GM12874 (cell line): ENCODE data around the gene PRKAG2.

ENCODE experiments used
- CTCF ChIP-seq: IDR thresholded peaks from 2 replicates; pipeline ENCODE4 v1.5.1; 2011; ENCODE audit warnings: low read depth, mild to moderate bottlenecking, control low read depth, low read length, moderate library complexity; ENCODE audit not compliant: insufficient read depth

PRKAG2 gene

DNA sequence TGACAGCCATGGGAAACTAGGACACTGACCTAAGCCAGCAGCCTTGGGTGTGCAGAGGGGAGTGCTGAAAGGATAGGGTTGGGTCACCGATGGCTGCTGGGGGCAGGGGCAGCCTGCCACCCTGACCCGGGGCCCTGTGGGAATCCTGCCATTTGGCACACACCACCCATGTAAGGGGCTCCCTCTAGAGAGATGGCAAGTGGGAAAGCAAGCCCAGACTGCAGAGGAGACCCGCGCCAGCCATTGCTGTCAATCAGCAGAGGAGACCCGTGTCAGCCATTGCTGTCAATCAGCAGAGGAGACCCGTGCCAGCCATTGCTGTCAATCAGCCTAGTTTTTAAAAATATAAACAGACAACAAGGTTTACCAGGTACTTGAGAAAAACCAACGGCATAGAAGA is 27.4 kb upstream of the PRKAG2 start:
- TF ChIP-seq CTCF: no peak

GRCh38 chr7:151903249-151904032 is 26.5 kb upstream of the PRKAG2 start:
- TF ChIP-seq CTCF: no peak

DNA sequence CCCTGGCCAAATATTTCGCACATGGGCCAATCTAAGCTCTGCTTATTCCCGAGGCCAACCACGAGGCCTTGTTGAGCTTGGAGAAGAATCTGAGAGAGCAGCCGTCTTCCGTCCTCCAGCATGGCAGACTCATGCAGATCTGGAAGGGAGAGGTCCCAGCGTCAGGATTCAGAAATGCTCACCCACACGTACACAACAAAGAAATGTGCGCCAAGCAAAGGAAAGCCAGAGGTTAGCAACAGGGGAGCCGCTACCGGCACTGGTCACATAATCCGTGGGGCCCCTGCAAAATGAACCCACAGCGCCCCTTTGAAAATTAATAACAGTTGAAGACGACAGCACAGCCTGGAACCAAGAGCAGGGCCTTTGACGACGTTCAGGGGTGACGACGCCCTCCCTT is 25.4 kb upstream of the PRKAG2 start:
- no peak for TF ChIP-seq CTCF

- TF ChIP-seq CTCF: no peak
Measured at GRCh38 chr7:151901828-151902227, 24.9 kb upstream of the PRKAG2 start.

GRCh38 chr7:151900986-151901621 is 24.2 kb upstream of the PRKAG2 start:
- TF ChIP-seq CTCF: no peak

GRCh38 chr7:151900591-151900985 is 23.7 kb upstream of the PRKAG2 start:
- no peak for TF ChIP-seq CTCF

- no peak for TF ChIP-seq CTCF
Measured at GRCh38 chr7:151899513-151900360, 22.8 kb upstream of the PRKAG2 start.
